Astrocyte of the cerebellum (primary cell): Measurements from ENCODE around the gene OBP2A.

ENCODE experiments used
- DNase-seq: peaks from one replicate; pipeline ENCODE4 v3.0.0-alpha.2; 2011; ENCODE audit warnings: low read depth
- H3K4me3 ChIP-seq: 2 replicates; pipeline ENCODE4 v1.5.1; 2011; ENCODE audit warnings: mild to moderate bottlenecking, low read depth, low read length, moderate library complexity
- CTCF ChIP-seq: IDR thresholded peaks from 2 replicates; pipeline ENCODE4 v1.5.1; 2012; ENCODE audit warnings: low read length, low read depth, moderate library complexity, mild to moderate bottlenecking; ENCODE audit errors: missing control alignments
- in situ Hi-C: cut with HindIII; loops from 2 replicates; pipeline ENCODE4 v1.10.0; 2017; ENCODE audit warnings: low sequenced_read_pairs

Gene OBP2A

GRCh38 chr9:135584934-135585333 lies 39.0 kb downstream of the OBP2A start:
- no peak overlapping the region for H3K4me3 ChIP-seq
- DNase-seq: no peak
- in situ Hi-C loops: no loop called here
- TF ChIP-seq CTCF: no peak

GRCh38 chr9:135586601-135587109 lies 40.7 kb downstream of the OBP2A start:
- no peak for DNase-seq
- no peak overlapping the region for H3K4me3 ChIP-seq
- in situ Hi-C loops: no loop called here
- TF ChIP-seq CTCF: no peak

DNA sequence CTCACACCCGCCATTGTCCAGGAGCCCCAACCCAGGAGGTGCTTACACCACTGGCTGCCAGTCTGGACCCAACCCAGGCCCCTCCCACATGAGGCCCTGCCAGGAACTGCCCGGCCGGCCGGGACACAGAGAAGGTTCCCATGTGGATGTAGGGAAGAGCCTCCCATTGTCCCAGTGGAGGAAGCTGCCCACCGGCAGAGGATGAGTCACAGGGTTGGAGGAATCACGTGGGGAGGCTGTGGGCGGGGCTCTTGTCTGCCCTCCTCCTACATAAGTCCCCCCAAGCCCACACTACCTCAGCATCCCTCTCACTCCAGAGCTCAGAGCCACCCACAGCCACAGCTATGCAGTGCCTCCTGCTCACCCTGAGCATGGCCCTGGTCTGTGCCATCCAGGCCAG lies 41.7 kb downstream of the OBP2A start:
- in situ Hi-C loops: no loop called here
- no peak for TF ChIP-seq CTCF
- H3K4me3 ChIP-seq: no peak overlapping the region
- DNase-seq: no peak

- H3K4me3 ChIP-seq: no peak overlapping the region
- TF ChIP-seq CTCF: no peak
- DNase-seq: no peak
- in situ Hi-C loops: no loop called here
These were observed 42.4 kb downstream of the OBP2A start for GRCh38 chr9:135588371-135588770.

DNA sequence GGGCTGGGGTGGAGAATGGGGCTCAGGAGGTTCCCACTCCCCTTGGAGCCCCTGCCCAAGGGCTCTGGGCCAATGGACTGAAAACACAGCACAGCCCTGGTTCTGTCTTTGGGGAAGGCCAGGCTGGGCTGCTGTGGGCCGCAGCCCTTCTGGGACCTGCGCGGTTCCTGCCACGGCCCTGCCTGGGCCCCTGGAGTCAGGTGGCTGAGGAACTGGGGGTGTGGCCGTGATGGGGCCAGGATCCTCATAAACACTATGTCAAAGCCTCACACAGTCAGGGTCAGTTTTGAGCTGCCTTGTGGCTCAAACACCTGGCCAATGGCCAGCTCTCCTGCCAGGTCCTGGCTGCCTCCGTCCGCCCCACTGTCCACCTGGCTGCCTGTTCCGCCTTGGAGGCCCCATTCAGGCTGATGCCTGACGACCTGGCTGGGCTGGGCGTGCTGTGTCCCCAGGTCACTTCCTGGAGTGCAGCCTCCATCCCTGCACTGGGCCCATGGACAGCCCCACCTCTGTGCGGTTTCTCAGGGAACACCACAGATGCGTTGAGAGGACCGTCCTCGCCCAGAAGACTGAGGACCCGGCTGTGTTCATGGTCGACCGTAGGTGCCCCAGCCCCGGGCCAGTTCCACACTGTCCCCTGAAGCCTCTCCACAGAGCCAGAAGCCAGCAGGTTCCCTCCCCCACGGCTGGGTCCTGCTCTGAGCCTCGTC lies 43.1 kb downstream of the OBP2A start:
- no peak for TF ChIP-seq CTCF
- no peak overlapping the region for H3K4me3 ChIP-seq
- DNase-seq: no peak
- in situ Hi-C loops: no loop called here

- H3K4me3 ChIP-seq: no peak overlapping the region
- TF ChIP-seq CTCF: no peak
- in situ Hi-C loops: no loop called here
- no peak for DNase-seq
These were observed 43.9 kb downstream of the OBP2A start for GRCh38 chr9:135589596-135590485.
